ENCODE results near the gene EXOC4. TPM values are rescaled to one million over a fixed set of nuclear protein-coding genes. Genes with fewer than 3 reads are reported as not detected.

The EXOC4 gene
- total RNA-seq, 2 donors from 2014 or later: 62.0 to 146 TPM

DNA sequence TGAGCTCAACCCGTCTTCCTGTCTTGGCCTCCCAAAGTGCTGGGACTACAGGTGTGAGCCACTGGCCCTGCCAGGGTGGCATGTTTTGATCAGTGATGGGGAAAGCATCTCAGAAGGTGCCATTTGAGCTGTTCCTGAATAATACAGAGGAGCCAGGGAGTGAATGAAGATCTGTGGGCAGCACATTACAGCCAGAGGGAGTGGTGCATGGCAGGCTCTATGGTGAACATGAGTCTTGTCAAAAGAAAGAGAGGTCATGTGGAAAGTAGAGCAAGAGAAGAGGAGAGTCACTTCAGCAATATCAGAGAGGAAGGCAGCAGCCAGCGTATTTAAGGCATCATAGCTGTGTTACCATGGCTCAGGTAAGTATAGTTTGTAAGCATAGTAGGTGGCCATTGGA is 598.5 kb downstream of the EXOC4 start:
- ATAC-seq (no peak), DNase-seq (no peak)
- H3K4me1 ChIP-seq: peaks cover 17% of the 10 kb centered on the region
- H3K9me3 ChIP-seq: no peaks in the 10 kb centered on the region
- no peaks in the 10 kb centered on the region for H3K27me3 ChIP-seq
- no peak overlapping the region for H3K4me3 ChIP-seq
- WGBS, 2 donors: 94 to 98% methylated on average over 2 of the region's 2 CpGs
- H3K36me3 ChIP-seq (replicated peaks in 1 of 2; ENCODE audit: insufficient read depth in 1 of 2, low read depth in 2 of 2): no peaks in the 10 kb centered on the region
- intact Hi-C loops (cut with DNase I): no loop called here
- no peak overlapping the region for H3K27ac ChIP-seq
- TF ChIP-seq, protein P1, sequence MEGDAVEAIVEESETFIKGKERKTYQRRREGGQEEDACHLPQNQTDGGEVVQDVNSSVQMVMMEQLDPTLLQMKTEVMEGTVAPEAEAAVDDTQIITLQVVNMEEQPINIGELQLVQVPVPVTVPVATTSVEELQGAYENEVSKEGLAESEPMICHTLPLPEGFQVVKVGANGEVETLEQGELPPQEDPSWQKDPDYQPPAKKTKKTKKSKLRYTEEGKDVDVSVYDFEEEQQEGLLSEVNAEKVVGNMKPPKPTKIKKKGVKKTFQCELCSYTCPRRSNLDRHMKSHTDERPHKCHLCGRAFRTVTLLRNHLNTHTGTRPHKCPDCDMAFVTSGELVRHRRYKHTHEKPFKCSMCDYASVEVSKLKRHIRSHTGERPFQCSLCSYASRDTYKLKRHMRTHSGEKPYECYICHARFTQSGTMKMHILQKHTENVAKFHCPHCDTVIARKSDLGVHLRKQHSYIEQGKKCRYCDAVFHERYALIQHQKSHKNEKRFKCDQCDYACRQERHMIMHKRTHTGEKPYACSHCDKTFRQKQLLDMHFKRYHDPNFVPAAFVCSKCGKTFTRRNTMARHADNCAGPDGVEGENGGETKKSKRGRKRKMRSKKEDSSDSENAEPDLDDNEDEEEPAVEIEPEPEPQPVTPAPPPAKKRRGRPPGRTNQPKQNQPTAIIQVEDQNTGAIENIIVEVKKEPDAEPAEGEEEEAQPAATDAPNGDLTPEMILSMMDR (IDR thresholded peaks at IDR 0.05): no peak
- TF ChIP-seq POLR2A (IDR thresholded peaks at IDR 0.05): no peak

DNA sequence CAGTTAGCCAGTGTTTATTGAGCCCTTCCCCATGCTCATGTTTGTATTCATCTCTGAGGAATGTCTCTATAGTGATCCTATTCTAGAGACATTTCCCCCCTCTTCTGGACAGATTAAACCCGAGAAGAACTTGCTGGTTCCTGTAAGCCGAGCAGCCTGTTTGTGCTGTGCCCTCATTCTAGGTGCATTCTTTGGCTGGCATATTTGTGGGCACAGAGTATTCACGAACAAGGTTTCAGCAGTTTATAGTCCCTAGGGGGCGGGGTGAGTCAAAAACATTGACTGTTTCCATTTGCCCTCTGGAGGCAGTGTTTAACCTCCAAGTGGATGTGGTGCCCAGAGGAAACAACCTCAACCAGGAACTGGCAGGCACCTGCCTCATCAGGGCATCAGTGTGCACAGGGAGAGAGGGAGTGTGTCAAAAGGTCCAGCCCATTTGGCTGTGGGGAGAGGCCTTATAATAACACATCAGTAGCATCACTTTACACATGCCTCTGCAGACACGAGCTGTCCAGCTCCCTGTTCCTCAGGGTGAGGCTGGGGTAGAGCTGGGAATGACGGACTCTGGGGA is 600.9 kb downstream of the EXOC4 start:
- peak; percentile 31 to 53 (median 40) for DNase-seq

DNA sequence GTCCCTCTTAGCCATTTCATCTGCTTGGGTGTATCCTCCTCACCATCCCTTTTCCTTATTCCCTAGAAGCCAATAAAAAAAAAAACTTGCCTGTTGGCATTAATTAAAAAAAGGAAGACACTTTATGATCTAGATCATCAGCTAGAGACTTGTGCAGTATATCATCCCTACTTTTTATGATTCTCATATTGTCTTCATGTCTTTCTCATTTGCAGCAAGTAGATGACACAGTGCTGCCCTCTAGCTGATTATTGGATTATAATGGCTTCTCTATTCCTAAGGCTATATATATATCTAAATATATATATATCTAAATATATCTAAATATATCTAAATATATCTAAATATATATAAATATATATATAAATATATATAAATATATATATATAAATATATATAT is 601.9 kb downstream of the EXOC4 start:
- no peak overlapping the region for H3K27ac ChIP-seq
- DNase-seq (no peak), ATAC-seq (no peak)
- H3K27me3 ChIP-seq: no peaks in the 10 kb centered on the region
- H3K36me3 ChIP-seq (replicated peaks in 1 of 2; ENCODE audit: insufficient read depth in 1 of 2, low read depth in 2 of 2): no peaks in the 10 kb centered on the region
- no peaks in the 10 kb centered on the region for H3K9me3 ChIP-seq
- intact Hi-C loops (cut with DNase I): no loop called here
- TF ChIP-seq, protein P1 (IDR thresholded peaks at IDR 0.05): peak in 6 of 7 experiments; percentile 24 to 52 (median 29)
- no peak for TF ChIP-seq POLR2A (IDR thresholded peaks at IDR 0.05)
- H3K4me3 ChIP-seq: no peak overlapping the region
- H3K4me1 ChIP-seq: peaks cover 17% of the 10 kb centered on the region

More for the DNA sequence above, 600.9 kb downstream of the EXOC4 start:
- Histone ChIP-seq H3K36me3 (replicated peaks in 1 of 2; ENCODE audit: insufficient read depth in 1 of 2, low read depth in 2 of 2) (no peaks in the 10 kb centered on the region), H3K4me1 (peaks cover 17% of the 10 kb centered on the region), H3K4me3 (no peak overlapping the region), H3K27ac (no peak overlapping the region), H3K27me3 (no peaks in the 10 kb centered on the region), H3K9me3 (no peaks in the 10 kb centered on the region)
- ATAC-seq: peak; percentile 77
- WGBS, 2 donors: 65 to 67% methylated on average over 5 to 6 of the region's 6 CpGs
- TF ChIP-seq, protein P1 (IDR thresholded peaks at IDR 0.05): peak in 6 of 7 experiments; percentile 14 to 58 (median 48)
- TF ChIP-seq POLR2A (IDR thresholded peaks at IDR 0.05): no peak
- intact Hi-C loops (cut with DNase I): no loop called here

DNA sequence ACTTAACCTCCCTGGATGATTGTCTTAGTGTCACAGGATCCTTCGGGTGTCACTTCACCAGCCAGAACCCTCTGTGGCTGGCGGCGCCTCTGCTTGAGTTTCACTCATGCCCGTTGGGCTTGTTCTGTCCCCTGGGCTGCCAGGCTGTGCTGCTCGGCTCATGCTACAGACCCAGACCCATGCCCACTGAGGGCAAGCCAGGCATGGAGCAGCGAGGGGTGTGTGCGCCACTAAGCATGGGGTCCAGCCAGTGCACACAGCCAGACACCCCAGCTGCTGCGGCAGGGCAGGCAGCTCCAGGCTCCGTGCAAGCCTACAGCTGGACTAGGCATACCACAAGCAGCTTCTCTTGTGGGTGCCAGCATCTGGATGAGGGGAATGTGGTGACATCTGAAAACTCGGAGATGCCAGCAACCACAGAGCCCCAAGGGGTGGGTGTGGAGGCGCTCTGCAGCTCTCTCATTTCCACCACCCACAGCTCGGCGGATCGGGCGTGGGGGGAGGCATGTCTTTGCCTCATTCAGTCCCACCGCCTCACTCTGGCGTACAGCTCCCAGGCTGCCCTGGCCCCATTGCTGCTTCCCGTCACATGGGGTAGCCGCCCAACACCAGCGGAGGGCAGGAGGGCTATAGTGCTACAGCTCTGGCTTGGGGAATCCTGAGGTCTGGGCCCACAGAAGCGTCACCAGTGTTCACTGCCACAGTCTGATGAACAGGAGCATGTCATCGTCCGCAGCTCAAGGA is 604.7 kb downstream of the EXOC4 start:
- Histone ChIP-seq H3K36me3 (replicated peaks in 1 of 2; ENCODE audit: insufficient read depth in 1 of 2, low read depth in 2 of 2) (no peaks in the 10 kb centered on the region), H3K27me3 (no peaks in the 10 kb centered on the region), H3K27ac (no peak overlapping the region), H3K4me3 (no peak overlapping the region), H3K4me1 (peaks cover 7% of the 10 kb centered on the region), H3K9me3 (no peaks in the 10 kb centered on the region)
- TF ChIP-seq POLR2A (IDR thresholded peaks at IDR 0.05): no peak
- TF ChIP-seq, protein P1 (IDR thresholded peaks at IDR 0.05): no peak
- WGBS, 2 donors: 96 to 99% methylated on average over 10 to 14 of the region's 23 CpGs
- intact Hi-C loops (cut with DNase I): no loop called here
- ATAC-seq (no peak), DNase-seq (no peak)
